ENCODE measurements around the gene CDY1B.
"Not testable (repeated sequence)": the region's sequence is repeated elsewhere in the genome, so short reads cannot be mapped to it uniquely, and the experiment has no call there.

Gene CDY1B

GRCh38 chrY:24047919-24048318, at the start of gene CDY1B:
CDY1B (minus strand) TSS chrY:24048019; CDS start chrY:24047688, 331 bp downstream.
- in situ Hi-C loops (cut with HindIII; ENCODE audit: low sequenced_read_pairs) = not testable (repeated sequence)

GRCh38 chrY:24049525-24049924, 1.7 kb upstream of the CDY1B start:
- in situ Hi-C loops (cut with HindIII; ENCODE audit: low sequenced_read_pairs) = not testable (repeated sequence)

GRCh38 chrY:24043209-24043608, 4.6 kb downstream of the CDY1B start:
- in situ Hi-C loops (cut with HindIII; ENCODE audit: low sequenced_read_pairs) = not testable (repeated sequence)

GRCh38 chrY:24039008-24039718, 8.7 kb downstream of the CDY1B start:
- in situ Hi-C loops (cut with HindIII; ENCODE audit: low sequenced_read_pairs) = not testable (repeated sequence)

- in situ Hi-C loops (cut with HindIII; ENCODE audit: low sequenced_read_pairs) = not testable (repeated sequence)
Observed at GRCh38 chrY:24026212-24027103, 21.4 kb downstream of the CDY1B start.
